Glutamatergic neuron (in vitro differentiated cells): ENCODE measurements around the gene PTPN11. TPM values are rescaled to one million over a fixed set of nuclear protein-coding genes. Genes with fewer than 3 reads are reported as not detected.
"Not testable (repeated sequence)": the region's sequence is repeated elsewhere in the genome, so short reads cannot be mapped to it uniquely, and the experiment has no call there.

Experiments used
- DNase-seq: peaks from one replicate; pipeline ENCODE4 v3.0.0; 2022
- H3K27ac Mint-ChIP-seq: one replicate; pipeline ENCODE4 v1.8.0; 2020; ENCODE audit warnings: mild to moderate bottlenecking, mixed read lengths, inconsistent platforms; ENCODE audit not compliant: unreplicated experiment
- H3K27me3 Mint-ChIP-seq: one replicate; pipeline ENCODE4 v1.8.0; 2020; ENCODE audit warnings: mild to moderate bottlenecking, moderate library complexity, mixed read lengths, inconsistent platforms; ENCODE audit not compliant: unreplicated experiment
- H3K36me3 Mint-ChIP-seq: one replicate; pipeline ENCODE4 v1.8.0; 2020; ENCODE audit warnings: mild to moderate bottlenecking, mixed read lengths, inconsistent platforms; ENCODE audit not compliant: unreplicated experiment
- H3K4me1 Mint-ChIP-seq: one replicate; pipeline ENCODE4 v1.8.0; 2020; ENCODE audit warnings: mild to moderate bottlenecking, low read depth, mixed read lengths, inconsistent platforms; ENCODE audit not compliant: unreplicated experiment
- H3K4me3 Mint-ChIP-seq: one replicate; pipeline ENCODE4 v1.8.0; 2020; ENCODE audit warnings: mild to moderate bottlenecking, mixed read lengths, inconsistent platforms; ENCODE audit not compliant: unreplicated experiment
- H3K9me3 Mint-ChIP-seq: one replicate; pipeline ENCODE4 v1.8.0; 2020; ENCODE audit warnings: mild to moderate bottlenecking, moderate library complexity, mixed read lengths, inconsistent platforms; ENCODE audit not compliant: unreplicated experiment
- total RNA-seq: library from RNA; stranded (reverse); fragmentation: NEBNext Ultra II Directional; extraction: Animal tissue kit (Norgen Biotek cat#: 25700); gene quantifications from one replicate; pipeline ENCODE4 v1.2.1, GENCODE V29; 2021; ENCODE audit not compliant: unreplicated experiment
- TF ChIP-seq, protein P1 (sequence below): fragments of 200-600 bp; sonication (generic); IDR thresholded peaks from one replicate; pipeline ENCODE4 v1.5.0; 2021; ENCODE audit not compliant: partially characterized antibody, unreplicated experiment

The PTPN11 gene
- total RNA-seq, 1 donor from 2014 or later, result 68.7 TPM

DNA sequence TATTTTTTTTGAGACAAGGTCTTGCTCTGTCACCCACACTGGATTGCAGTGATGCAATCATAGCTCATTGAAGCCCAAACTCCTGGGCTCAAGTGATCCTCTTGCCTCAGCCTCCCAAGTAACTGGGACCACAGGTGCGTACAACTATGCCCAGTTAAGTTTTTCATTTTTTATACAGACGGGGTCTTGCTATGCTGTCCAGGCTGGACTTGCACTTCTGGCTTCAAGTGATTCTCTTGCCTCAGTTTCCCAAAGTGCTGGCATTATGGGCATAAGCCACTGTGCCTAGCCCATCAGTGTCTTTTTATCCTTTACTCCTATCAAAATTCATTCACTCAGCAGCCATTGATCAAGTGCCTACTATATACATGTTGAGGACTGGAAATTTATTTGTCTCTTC is 9.0 kb downstream of the PTPN11 start:
- Mint-ChIP-seq H3K9me3 (no peaks in the 10 kb centered on the region), H3K36me3 (no peaks in the 10 kb centered on the region), H3K27ac (no peak overlapping the region), H3K27me3 (peaks cover 2% of the 10 kb centered on the region), H3K4me1 (no peaks in the 10 kb centered on the region), H3K4me3 (no peak overlapping the region)
- no peak for DNase-seq
- TF ChIP-seq, protein P1, sequence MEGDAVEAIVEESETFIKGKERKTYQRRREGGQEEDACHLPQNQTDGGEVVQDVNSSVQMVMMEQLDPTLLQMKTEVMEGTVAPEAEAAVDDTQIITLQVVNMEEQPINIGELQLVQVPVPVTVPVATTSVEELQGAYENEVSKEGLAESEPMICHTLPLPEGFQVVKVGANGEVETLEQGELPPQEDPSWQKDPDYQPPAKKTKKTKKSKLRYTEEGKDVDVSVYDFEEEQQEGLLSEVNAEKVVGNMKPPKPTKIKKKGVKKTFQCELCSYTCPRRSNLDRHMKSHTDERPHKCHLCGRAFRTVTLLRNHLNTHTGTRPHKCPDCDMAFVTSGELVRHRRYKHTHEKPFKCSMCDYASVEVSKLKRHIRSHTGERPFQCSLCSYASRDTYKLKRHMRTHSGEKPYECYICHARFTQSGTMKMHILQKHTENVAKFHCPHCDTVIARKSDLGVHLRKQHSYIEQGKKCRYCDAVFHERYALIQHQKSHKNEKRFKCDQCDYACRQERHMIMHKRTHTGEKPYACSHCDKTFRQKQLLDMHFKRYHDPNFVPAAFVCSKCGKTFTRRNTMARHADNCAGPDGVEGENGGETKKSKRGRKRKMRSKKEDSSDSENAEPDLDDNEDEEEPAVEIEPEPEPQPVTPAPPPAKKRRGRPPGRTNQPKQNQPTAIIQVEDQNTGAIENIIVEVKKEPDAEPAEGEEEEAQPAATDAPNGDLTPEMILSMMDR, result no peak

DNA sequence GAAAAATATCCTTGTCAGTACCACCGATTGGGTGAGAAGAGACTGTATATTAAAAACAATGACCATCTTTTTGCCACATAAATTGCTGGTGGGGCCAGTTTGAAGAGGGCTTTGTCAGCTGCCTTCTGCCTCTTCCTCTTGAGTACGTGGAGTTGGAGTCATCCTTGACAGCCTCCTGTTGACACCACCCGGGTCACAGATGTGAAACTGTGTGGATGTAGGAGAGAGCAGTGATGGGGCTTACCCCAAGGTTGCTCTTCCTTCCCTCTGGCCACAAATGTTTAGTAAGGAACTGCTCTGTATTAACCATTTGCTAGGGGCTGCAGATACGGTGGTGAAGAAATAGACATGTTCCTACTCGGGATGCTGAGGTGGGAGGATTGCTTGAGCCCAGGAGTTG is 12.2 kb downstream of the PTPN11 start:
- DNase-seq, result no peak
- H3K36me3 Mint-ChIP-seq, result no peaks in the 10 kb centered on the region
- no peak overlapping the region for H3K4me3 Mint-ChIP-seq
- TF ChIP-seq, protein P1, result no peak
- no peaks in the 10 kb centered on the region for H3K4me1 Mint-ChIP-seq
- no peak overlapping the region for H3K27ac Mint-ChIP-seq
- no peaks in the 10 kb centered on the region for H3K27me3 Mint-ChIP-seq
- H3K9me3 Mint-ChIP-seq, result no peaks in the 10 kb centered on the region

DNA sequence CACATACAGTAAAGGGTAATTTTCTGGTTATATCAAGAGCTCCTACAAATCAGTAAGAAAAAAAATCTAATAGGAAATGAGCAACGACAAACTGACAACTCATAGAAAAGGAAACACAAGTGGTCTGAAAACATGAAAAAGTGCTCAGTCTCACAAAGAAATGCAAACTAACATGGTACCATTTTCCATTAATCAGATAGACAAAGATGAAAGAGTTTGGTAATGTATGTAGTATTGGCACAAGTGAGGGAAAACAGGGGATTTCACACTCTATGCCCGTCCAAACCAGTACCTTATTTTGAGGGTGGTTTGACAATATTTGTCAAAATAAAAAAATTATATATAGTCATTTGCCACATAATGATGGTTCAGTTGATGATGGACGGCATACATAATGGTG is 13.2 kb downstream of the PTPN11 start:
- no peaks in the 10 kb centered on the region for H3K36me3 Mint-ChIP-seq
- no peaks in the 10 kb centered on the region for H3K27me3 Mint-ChIP-seq
- no peak for DNase-seq
- H3K9me3 Mint-ChIP-seq, result no peaks in the 10 kb centered on the region
- no peak overlapping the region for H3K4me3 Mint-ChIP-seq
- no peak overlapping the region for H3K27ac Mint-ChIP-seq
- TF ChIP-seq, protein P1, result no peak
- no peaks in the 10 kb centered on the region for H3K4me1 Mint-ChIP-seq

DNA sequence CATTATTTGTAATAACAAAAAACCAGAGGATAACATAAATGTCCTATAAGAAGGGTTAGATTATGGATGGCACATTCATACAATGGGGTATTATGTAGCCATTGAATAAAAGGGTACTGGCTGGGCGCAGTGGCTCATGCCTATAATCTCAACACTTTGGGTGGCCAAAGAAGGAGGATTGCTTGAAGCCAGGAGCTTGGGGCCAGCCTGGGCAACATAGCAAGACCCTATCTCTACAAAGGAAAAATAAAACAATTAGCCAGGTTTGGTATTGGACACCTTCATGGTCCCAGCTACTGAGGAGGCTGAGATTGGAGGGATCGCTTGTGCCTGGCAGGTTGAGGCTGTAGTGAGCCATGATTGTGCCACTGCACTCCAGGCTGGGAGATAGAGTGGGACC is 14.8 kb downstream of the PTPN11 start:
- H3K4me3 Mint-ChIP-seq, result no peak overlapping the region
- H3K36me3 Mint-ChIP-seq, result no peaks in the 10 kb centered on the region

DNA sequence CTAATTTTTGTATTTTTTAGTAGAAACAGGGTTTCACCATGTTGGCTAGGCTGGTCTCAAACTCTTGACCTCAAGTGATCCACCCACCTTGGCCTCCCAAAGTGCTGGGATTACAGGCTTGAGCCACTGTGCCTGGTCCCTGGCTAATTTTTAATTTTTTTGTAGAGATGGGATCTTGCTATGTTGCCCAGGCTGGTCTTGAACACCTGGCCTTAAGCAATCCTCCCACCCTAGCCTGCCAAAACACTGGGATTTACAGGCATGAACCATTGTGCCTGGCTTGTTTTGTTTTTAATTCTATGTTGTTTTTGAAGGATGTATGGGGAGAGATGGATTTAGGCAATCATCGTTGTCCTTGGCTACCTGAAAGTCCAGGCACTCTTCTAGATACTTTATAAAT is 19.9 kb downstream of the PTPN11 start:
- not testable (repeated sequence) for H3K27me3 Mint-ChIP-seq, H3K4me1 Mint-ChIP-seq, H3K27ac Mint-ChIP-seq

More for the DNA sequence above, 14.8 kb downstream of the PTPN11 start:
- H3K4me1 Mint-ChIP-seq, result no peaks in the 10 kb centered on the region
- no peaks in the 10 kb centered on the region for H3K27me3 Mint-ChIP-seq
- no peak overlapping the region for H3K27ac Mint-ChIP-seq
- TF ChIP-seq, protein P1, result no peak
- H3K9me3 Mint-ChIP-seq, result no peaks in the 10 kb centered on the region
- no peak for DNase-seq

DNA sequence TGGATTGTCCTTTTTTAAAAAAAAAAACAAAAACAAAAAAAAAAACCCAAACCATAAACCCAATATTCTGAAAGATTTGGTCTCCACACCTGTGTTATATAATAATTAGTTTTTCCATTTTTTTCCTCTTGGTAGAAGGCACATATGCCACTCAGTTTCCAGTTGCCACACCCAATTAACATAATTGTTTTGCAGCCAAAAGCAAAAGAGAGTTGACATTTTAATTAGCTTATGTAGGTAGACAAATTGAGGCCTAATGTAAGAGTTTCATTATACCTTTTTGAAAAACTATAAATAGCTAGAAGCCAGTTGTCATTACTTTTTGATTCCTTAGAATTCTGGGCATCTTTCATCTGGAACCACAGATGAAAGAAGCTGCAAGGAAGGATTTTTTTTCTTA is 21.0 kb downstream of the PTPN11 start:
- H3K36me3 Mint-ChIP-seq, result no peaks in the 10 kb centered on the region
- no peaks in the 10 kb centered on the region for H3K27me3 Mint-ChIP-seq
- DNase-seq, result no peak
- H3K9me3 Mint-ChIP-seq, result no peaks in the 10 kb centered on the region
- no peaks in the 10 kb centered on the region for H3K4me1 Mint-ChIP-seq
- no peak overlapping the region for H3K27ac Mint-ChIP-seq
- TF ChIP-seq, protein P1, result no peak
- H3K4me3 Mint-ChIP-seq, result no peak overlapping the region

More for the DNA sequence above, 19.9 kb downstream of the PTPN11 start:
- DNase-seq, H3K9me3 Mint-ChIP-seq, H3K36me3 Mint-ChIP-seq, H3K4me3 Mint-ChIP-seq: not testable (repeated sequence)

DNA sequence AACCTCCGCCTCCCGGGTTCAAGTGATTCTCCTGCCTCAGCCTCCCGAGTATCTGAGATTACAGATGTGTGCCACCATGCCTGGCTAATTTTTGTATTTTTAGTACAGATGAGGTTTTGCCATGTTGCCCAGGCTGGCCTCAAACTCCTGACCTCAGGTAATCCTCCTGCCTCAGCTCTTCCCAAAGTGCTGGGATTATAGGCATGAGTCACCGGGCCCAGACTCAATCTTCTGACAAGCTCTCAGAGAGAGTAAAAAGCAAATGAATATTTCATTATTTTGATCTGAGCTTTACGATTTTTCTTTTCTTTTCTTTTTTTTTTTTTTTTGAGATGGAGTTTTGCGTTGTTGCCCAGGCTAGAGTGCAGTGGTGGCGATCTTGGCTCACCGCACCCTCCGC is 21.9 kb downstream of the PTPN11 start:
- not testable (repeated sequence) for DNase-seq, H3K4me3 Mint-ChIP-seq, H3K9me3 Mint-ChIP-seq, H3K4me1 Mint-ChIP-seq, H3K36me3 Mint-ChIP-seq, H3K27me3 Mint-ChIP-seq, H3K27ac Mint-ChIP-seq
